SIG-M5 treated with dmso at 0.1 percent for 504 hours (cell line): ENCODE results near the gene MYOM3.
"Not testable (repeated sequence)": the region's sequence is repeated elsewhere in the genome, so short reads cannot be mapped to it uniquely, and the experiment has no call there.

Experiments used
- DNase-seq: peaks from one replicate; lab custom pipeline; 2025; ENCODE audit not compliant: unreplicated experiment; lab: John Stamatoyannopoulos, UW

The MYOM3 gene

DNA sequence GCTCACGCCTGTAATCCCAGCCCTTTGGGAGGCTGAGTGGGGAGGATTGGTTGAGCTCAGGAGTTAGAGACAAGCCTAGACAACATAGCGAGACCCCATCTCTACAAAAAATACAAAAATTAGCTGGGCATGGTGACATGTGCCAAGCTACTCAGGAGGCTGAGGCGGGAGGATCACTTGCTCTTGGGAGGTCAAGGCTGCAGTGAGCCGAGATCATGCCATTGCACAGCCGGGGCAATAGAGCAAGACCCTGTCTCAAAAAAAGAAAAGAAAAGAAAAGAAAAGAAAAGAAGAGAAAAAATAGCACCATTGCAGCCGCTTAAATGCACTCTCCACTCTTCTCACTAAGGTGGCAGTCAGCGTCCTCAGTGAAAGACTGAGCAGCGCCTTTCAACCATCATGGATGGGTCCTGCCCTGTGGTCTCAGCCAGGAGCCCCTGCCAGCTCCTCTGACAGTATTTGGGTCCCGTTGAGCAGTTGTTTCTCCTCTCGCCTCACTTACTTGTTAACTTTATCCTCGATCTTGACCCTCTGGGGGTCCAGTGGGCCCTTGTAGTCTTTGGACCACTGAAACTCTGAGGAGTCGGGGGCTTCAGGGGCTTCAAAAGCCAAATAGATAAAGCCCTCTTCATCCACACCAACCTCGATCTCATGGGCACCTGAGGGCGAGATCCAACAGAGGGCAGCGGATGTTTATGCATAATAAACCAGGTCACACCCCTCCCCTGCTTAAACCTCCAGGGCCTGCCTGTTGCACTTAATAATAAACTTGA is 36.9 kb downstream of the MYOM3 start:
- no peak for DNase-seq

DNA sequence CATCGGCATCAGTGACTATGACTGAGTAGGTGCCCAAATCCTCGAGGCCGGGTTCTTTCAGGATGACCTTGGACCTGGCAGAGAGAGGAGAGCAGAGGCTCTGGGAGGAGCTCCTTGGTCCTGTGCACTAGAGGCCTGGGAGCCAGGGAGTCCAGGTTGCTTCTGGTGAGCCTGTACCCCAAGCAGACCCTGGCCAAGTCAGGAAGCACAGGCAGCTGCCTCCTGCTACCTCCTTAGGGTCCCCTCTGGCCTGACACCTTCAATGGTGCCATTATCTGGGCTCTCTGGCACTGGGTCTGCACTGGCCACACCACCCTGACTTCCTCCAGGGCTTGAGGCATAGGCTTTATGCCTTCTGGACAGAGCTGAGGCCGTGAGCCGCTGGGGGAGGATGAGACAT is 37.7 kb downstream of the MYOM3 start:
- no peak for DNase-seq

GRCh38 chr1:24071941-24072340 is 40.0 kb downstream of the MYOM3 start:
- DNase-seq = no peak

- peak; percentile 64 for DNase-seq
Observed at GRCh38 chr1:24070821-24071393, 41.0 kb downstream of the MYOM3 start.

DNA sequence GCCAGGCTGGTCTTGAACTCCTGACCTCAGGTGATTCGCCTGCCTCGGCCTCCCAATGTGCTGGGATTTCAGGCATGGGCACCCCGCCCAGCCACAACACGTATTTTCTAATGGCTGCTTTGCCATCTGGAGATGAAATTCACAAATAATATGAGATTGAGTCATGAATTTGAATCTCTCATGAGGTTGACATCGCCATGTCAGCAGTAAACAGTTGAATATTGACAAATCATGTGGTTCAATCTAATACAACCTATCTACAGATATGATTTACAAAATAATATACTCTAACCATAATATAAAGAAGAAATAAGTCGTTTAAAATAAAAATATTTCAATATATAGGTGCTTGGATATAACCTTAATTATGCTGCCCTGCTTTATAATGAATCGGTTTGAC is 42.1 kb downstream of the MYOM3 start:
- no peak for DNase-seq

DNA sequence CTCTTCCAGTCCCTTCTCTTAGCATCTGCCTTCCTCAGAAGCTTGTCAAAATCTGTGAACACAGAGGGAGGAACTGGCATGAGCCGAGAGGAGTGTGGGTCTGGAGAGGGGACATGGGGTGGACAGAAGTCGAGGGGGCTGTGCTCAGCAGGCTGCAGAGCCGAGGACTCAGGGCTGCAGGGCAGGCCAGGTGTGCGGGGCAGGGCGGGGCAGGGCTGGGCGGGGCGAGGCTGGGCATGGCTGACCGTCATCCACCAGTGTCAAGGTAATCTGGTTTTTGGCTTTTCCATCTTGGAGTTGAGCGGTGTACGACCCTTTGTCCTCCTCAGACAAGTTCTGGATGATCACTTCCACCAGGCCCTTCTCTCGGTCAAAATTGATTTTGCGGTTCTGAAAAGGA is 44.0 kb downstream of the MYOM3 start:
- no peak for DNase-seq

GRCh38 chr1:24065304-24065703 is 46.6 kb downstream of the MYOM3 start:
- DNase-seq = no peak

GRCh38 chr1:24062221-24062620 is 49.7 kb downstream of the MYOM3 start:
- DNase-seq = no peak

GRCh38 chr1:24060482-24060881 is 51.5 kb downstream of the MYOM3 start:
- no peak for DNase-seq

GRCh38 chr1:24058671-24059455 is 53.1 kb downstream of the MYOM3 start:
- DNase-seq = no peak

DNA sequence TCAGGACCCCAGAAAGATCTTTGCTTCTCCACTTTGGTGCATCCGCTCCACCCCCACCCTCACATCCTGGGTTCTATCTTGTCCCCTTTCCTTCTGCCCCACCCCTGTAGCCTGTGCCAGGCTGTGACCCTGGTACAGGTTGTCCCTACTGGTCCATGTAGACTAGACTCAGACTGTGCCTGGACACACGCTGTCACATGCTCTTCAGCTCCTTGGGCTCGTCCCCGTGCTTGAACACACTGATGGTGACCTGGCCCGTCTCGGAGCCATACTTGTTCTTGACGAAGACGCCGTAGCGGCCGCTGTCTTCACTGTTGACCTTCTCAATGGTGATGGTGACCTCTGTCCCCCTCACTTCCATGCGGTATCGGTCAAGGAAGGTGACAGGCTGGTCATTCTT is 54.8 kb downstream of the MYOM3 start:
- DNase-seq = no peak

DNA sequence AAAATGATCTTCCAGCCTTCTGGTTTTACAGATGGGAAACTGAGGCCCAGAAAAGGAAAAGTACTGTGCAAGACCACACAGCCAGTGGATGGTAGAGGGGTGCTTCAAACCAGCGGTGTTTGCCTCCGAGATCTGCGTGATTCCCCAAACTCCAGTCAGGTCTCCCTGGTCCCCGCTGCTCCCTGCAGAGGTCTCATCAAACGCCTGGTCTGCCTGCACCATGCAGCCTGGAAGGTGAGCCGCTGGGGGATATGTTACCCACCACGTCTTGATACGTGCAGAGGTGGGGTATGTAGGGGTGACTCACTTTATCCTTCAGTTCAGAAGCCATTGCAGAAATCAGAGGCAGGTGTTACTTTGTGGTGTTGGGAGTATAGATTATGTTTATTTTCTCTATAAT is 56.3 kb downstream of the MYOM3 start:
- DNase-seq = no peak

GRCh38 chr1:24052220-24052619 is 59.7 kb downstream of the MYOM3 start:
- no peak for DNase-seq

GRCh38 chr1:24051206-24051945 is 60.6 kb downstream of the MYOM3 start:
- peak; percentile 51 for DNase-seq

GRCh38 chr1:24049733-24050132 is 62.2 kb downstream of the MYOM3 start:
- no peak for DNase-seq

DNA sequence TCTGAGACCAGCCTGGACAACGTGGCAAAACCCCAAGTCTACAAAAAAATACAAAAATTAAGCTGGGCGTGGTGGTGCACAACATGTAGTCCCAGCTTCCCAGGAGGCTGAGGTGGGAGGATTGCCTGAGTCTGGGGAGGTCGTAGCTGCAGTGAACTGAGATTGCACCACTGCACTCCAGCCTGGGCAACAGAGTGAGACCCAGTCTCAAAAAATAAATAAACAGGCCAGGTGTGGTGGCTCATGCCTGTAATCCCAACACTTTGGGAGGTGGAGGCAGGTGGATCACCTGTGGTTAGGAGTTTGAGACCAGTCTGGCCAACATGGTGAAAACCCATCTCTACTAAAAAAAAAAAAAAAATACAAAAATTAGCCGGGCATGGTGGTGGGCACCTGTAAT is 63.0 kb downstream of the MYOM3 start:
- DNase-seq = not testable (repeated sequence)

- DNase-seq = no peak
Observed at GRCh38 chr1:24048205-24048869, 63.6 kb downstream of the MYOM3 start.

- DNase-seq = no peak
Observed at GRCh38 chr1:24047110-24047477, 64.8 kb downstream of the MYOM3 start.

- DNase-seq = no peak
Observed at GRCh38 chr1:24045771-24046170, 66.2 kb downstream of the MYOM3 start.

GRCh38 chr1:24044672-24045071 is 67.3 kb downstream of the MYOM3 start:
- not testable (repeated sequence) for DNase-seq
